Activated CD8-positive, alpha-beta memory T cell treated with anti-CD3 and anti-CD28 coated beads for 36 hours (primary cell): ENCODE data around the gene GOLGA6D. TPM values are rescaled to one million over a fixed set of nuclear protein-coding genes. Genes with fewer than 3 reads are reported as not detected.
"Not testable (repeated sequence)": the region's sequence is repeated elsewhere in the genome, so short reads cannot be mapped to it uniquely, and the experiment has no call there.

Experiments
- CTCF ChIA-PET: fragments of 350-600 bp; sonication (Branson Sonifier 250); formaldehyde crosslinking; loops from one replicate; lab custom pipeline; 2021; ENCODE audit warnings: antibody characterized with exemption; lab: Charles Lee
- POLR2A ChIA-PET: fragments of 350-600 bp; sonication (Branson Sonifier 250); formaldehyde crosslinking; loops from one replicate; lab custom pipeline; 2021; ENCODE audit warnings: antibody characterized with exemption; lab: Charles Lee
- total RNA-seq, 2 experiments: library from RNA; stranded (reverse); gene quantifications; one replicate each; pipeline ENCODE4 v1.2.3, GENCODE V29; 2021

GOLGA6D gene
- not detected for total RNA-seq

- POLR2A ChIA-PET, CTCF ChIA-PET: not testable (repeated sequence)
These were observed at the start of gene GOLGA6D for GRCh38 chr15:75282572-75282971. TSS of gene GOLGA6D (plus strand) at chr15:75282835. CDS start at chr15:75282876, 41 bp downstream.

GRCh38 chr15:75233504-75234190 is 49.0 kb upstream of the GOLGA6D start:
- ChIA-PET CTCF (no interaction called here), POLR2A (no interaction called here)

GRCh38 chr15:75234191-75234810 is 48.3 kb upstream of the GOLGA6D start:
- CTCF ChIA-PET: no interaction called here
- POLR2A ChIA-PET: no interaction called here

GRCh38 chr15:75235051-75235673 is 47.5 kb upstream of the GOLGA6D start:
- ChIA-PET POLR2A (no interaction called here), CTCF (no interaction called here)

- CTCF ChIA-PET: no interaction called here
These were observed 46.6 kb upstream of the GOLGA6D start for GRCh38 chr15:75235760-75236729.

GRCh38 chr15:75237316-75237982 is 45.2 kb upstream of the GOLGA6D start:
- ChIA-PET POLR2A (no interaction called here), CTCF (no interaction called here)

More at GRCh38 chr15:75235760-75236729, 46.6 kb upstream of the GOLGA6D start:
- POLR2A ChIA-PET: no interaction called here

GRCh38 chr15:75238150-75238549 is 44.5 kb upstream of the GOLGA6D start:
- ChIA-PET POLR2A (interaction anchor here (0.6 kb wide), 1 partner anchor 95 kb away, joined by 3 read pairs; no protein-coding TSS in a partner anchor), CTCF (no interaction called here)

GRCh38 chr15:75245741-75246140 is 36.9 kb upstream of the GOLGA6D start:
- POLR2A ChIA-PET: not testable (repeated sequence)
- CTCF ChIA-PET: interaction anchor here (0.6 kb wide), 1 partner anchor 435 kb away, joined by 3 read pairs; no protein-coding TSS in a partner anchor

GRCh38 chr15:75248991-75249390 is 33.6 kb upstream of the GOLGA6D start:
- CTCF ChIA-PET, POLR2A ChIA-PET: not testable (repeated sequence)

- CTCF ChIA-PET: no interaction called here
- POLR2A ChIA-PET: no interaction called here
These were observed 32.9 kb upstream of the GOLGA6D start for GRCh38 chr15:75249726-75250125.

- POLR2A ChIA-PET, CTCF ChIA-PET: not testable (repeated sequence)
These were observed 31.3 kb upstream of the GOLGA6D start for GRCh38 chr15:75251343-75251742.

GRCh38 chr15:75252285-75252684 is 30.4 kb upstream of the GOLGA6D start:
- CTCF ChIA-PET, POLR2A ChIA-PET: not testable (repeated sequence)

- CTCF ChIA-PET, POLR2A ChIA-PET: not testable (repeated sequence)
These were observed 24.6 kb upstream of the GOLGA6D start, which contains the start of gene GOLGA6C for GRCh38 chr15:75258034-75258433. TSS of gene GOLGA6C (plus strand) at chr15:75258334. CDS start at chr15:75258599, 265 bp downstream.

- CTCF ChIA-PET, POLR2A ChIA-PET: not testable (repeated sequence)
These were observed 23.9 kb upstream of the GOLGA6D start for GRCh38 chr15:75258620-75259343.

- CTCF ChIA-PET, POLR2A ChIA-PET: not testable (repeated sequence)
These were observed 22.8 kb upstream of the GOLGA6D start for GRCh38 chr15:75259873-75260272.

- CTCF ChIA-PET, POLR2A ChIA-PET: not testable (repeated sequence)
These were observed 8.8 kb upstream of the GOLGA6D start for GRCh38 chr15:75273751-75274359.

- POLR2A ChIA-PET: not testable (repeated sequence)
- CTCF ChIA-PET: interaction anchor here (0.8 kb wide), 1 partner anchor 35 kb away, joined by 3 read pairs; no protein-coding TSS in a partner anchor
These were observed 8.0 kb upstream of the GOLGA6D start for GRCh38 chr15:75274509-75275107.
